ENCODE measurements around the gene SCP2.

SCP2 gene, protein sequence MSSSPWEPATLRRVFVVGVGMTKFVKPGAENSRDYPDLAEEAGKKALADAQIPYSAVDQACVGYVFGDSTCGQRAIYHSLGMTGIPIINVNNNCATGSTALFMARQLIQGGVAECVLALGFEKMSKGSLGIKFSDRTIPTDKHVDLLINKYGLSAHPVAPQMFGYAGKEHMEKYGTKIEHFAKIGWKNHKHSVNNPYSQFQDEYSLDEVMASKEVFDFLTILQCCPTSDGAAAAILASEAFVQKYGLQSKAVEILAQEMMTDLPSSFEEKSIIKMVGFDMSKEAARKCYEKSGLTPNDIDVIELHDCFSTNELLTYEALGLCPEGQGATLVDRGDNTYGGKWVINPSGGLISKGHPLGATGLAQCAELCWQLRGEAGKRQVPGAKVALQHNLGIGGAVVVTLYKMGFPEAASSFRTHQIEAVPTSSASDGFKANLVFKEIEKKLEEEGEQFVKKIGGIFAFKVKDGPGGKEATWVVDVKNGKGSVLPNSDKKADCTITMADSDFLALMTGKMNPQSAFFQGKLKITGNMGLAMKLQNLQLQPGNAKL

DNA sequence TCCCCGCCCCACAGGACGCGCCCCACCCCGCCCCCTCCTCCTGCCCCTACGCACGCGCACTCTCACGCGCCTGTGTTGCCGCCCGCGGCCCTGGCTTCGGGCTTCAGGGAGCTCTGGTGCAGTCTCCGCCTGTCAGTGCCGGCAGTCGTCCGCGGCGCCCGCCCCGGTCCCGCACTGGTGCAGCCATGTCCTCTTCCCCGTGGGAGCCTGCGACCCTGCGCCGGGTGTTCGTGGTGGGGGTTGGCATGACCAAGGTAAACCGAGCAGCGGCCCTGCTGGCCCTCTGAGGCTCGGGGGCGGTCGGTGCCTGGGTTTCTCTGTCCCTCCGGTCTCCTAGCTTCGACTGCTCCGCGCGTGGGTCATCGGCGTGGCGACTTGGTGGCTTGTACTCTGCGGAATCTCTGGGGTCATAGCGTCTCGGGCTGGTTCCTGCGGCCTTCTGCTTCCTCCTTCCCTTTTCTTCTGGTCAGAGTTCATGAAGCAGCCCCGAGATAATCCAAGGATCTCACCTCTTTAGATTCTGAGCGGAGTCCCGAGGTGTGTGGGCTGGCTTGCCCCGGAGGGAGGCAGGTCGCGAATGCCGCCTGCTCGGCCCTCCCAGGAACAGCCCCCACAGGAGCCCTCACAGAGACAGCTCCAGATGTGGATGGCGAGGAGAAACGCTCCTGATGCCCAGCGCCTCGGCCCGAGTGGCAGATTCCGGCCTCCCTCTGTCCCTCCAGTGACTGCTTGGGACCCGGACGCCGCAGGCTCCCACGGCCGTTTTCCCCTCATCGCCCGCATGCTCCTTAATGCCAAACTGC lies at the start of gene SCP2:
SCP2 (plus strand) TSS at position 65 of the 803 bp plus-strand sequence; CDS start at position 186, 121 bp downstream.
- DNase-seq: peak; percentile 84

DNA sequence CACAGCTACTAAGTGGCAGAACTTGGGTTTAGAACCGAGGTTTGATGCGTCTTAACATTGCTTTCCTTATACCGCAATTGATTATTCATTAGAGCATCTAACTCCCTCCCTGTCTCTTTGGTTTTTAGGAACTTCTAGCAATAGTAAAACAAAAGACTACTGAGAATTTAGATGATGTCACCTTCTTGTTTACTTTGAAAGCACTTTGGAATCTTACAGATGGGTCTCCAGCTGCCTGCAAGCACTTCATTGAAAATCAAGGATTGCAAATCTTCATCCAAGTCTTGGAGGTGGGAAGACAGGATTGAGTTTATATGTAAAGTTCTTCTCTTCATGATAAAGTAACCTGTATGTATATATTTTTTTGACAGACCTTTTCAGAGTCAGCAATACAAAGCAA lies 49.5 kb upstream of the SCP2 start:
- DNase-seq: no peak

DNA sequence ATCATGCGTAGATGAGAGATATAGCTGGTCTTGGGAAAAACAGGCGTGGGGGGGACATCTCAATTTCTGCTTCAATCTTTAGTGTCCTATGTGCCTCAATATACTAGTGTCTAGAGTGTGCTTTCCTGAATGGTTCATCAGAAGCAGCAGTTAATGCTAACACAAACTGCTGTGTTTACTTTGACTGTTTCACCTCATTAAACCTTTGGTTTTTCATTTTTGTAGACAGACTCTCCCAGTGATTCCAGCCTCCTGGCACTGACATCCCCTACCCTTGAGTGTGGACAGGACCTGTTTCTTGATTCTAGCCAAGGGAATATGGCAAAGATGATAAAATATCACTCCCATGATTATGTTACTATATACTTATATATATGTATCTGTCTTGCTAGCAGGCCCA lies 46.9 kb upstream of the SCP2 start:
- DNase-seq: no peak

DNA sequence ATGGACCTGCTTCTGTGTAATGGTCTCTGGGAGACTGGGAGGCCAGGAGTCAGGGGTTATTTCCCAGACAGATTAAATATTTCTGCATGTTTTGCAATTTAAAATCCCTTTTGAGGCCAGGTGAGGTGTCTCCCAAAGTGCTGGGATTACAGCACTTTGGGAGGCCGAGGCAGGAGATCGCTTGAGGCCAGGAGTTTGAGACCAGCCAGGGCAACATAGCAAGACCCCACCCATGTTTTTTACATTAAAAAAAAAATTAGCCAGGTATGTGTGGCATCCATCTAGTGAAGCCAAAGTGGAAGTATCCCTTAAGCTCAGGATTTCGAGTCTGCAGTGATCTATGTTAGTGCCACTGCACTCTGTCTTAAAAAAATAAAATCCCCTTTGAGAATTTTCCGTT lies 39.6 kb upstream of the SCP2 start:
- DNase-seq: no peak

DNA sequence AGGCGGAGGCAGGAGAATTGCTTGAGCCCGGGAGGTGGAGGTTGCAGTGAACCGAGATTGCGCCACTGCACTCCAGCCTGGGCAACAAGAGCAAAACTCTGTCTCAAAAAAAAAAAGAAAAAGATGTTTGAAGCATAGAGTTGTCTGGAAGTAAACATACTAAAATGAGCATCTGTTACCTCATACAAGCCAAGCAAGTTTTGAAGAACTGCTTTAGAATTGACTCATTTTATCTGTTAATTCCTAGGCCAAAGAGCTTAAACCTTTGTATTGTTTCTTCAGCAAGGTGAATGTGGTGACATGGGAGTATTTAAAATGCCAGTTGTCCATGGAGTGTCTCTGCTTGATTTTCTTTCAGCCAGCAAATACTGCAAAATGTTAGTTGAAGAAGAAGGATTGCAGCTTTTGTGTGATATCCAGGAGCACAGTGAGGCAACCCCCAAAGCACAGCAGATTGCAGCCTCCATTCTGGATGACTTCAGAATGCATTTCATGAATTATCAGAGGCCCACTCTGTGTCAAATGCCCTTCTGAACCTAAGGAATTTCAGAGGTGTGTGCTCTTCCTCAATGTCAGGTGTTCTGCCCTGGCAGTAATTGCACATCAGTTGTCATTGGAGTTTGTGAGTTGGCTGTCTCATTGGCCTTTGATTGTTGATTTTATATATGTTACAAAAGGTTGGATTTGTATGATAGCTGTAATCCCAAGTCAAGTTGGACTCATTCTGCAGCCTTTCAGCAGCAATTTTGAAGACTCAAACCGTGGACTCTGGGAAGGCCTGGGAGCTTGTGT lies 34.5 kb upstream of the SCP2 start:
- no peak for DNase-seq

DNA sequence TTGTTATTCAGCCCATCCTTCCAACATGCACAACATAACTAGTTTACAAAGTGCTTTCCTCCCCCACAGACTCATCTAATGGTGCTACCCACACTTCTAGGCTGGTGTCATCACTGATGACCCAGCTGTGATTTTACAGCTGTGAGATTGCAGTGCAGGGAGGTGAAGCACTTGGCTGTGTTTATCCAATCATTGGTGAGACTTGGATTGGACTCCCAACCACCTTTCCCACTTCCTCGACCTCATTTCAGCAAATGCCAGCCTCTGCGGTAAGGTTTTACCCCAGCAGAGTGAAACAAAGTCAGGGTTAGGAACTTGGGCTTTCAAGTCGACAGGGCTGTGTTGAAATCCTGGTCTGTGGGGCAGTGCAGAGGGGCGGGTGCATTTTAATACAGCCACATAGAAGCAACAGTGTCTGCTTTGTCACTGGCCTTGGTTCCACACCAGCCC lies 27.6 kb upstream of the SCP2 start:
- DNase-seq: no peak

DNA sequence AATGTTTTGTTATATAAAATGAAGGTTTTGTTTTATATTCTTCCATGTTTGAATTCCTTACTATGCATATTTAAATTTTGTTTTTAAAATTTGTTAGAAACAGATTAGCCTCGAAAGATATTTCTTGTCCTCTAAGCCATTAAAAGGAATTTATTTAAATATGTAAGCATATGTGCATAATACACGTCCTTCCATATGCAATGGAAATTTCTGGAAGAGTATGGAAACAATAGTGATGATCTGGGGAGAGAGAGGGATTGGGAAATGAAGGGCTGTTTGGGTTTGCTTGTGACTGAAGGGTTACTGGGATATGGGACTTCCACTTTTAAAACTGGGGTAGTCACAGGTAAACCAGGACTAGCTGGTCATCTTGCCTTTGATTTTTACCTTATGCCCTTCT lies 26.7 kb upstream of the SCP2 start:
- no peak for DNase-seq

DNA sequence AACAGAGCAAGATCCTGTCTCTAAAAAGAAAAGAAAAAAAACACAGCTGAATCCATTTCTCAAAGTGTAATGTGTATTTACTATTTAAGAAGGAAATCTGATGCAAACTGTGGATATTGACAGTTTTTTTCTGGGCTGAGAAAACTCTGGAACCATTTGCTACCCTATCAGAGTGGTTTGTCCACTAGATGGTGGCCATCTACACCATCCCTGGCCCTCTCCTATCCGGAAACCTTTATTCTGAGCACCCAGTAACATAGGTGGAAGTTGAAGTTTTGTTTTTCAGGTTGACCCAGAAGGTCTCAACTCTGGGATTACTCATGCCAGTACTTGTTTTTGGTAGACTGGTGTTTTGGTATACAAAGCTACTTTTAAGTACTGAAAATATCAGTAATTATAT lies 25.7 kb upstream of the SCP2 start:
- no peak for DNase-seq

DNA sequence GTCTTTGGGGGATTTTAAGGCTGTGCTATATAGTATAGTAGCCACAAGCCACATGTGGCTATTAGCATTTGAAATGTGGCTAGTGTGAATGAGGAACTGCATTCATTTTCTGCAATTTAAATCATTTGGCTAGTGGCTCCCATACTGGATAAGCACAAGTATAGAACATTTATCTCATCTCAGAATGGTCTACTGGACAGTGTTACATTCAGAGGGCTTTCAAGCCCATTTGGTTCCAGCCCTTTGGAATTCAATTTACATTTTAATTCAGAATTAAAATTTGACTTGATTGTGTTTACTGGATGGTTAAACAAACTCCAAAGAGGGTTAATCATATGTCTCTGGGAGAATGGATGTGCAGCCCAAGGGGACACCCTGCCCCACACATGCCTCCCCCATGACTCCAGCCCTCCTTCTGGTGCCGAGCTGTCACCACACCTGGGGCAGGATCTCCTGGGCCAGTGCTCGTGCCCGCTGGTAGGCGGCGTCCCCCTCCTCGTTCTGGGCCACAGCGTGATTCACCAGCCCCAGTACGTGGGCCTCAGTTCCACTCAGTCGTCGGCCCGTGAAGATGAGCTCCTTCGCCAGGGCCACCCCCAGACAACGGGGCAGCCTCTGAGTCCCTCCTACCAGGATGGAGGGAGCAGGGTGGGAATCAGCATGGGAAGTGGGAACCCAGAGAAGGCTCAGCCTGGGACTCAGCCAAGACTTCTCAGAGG lies 22.7 kb upstream of the SCP2 start:
- DNase-seq: no peak

DNA sequence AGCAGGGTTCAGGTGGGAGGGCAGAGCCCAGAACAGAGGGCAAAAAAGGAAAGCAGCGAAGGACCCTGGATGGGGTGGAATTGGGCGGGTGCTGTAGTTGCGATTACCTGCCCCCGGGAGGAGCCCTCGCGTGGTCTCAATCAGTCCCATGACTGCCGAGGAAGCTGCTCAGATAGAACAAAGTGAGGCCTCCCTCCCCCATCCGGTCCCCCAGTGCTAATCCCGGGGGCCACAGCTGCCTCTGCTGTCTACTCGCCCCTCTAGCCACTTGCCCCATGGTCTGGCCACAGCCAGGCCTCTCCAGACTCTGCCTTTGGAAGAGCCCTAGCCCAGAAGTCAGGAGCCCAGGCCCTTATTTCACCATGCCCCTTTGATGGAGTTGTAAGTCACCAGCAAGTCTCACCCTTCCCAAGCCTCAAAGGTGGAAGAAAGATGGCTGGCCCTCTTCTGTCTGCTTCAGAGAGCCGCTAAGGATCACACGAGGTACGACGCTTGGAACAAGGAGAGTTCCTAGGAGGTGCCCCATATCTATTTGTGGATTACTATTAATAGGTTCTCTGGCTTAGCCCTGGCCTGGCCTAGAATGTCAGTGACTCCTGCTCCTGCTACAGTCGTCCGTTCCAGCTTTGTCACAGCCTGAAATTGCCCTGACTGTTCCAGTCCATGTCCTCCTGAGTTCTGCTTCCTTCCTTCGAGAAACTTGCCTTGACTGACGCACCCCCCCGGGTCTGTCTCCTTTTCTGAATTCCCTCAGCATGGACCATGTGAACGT lies 22.0 kb upstream of the SCP2 start:
- DNase-seq: peak; percentile 86

DNA sequence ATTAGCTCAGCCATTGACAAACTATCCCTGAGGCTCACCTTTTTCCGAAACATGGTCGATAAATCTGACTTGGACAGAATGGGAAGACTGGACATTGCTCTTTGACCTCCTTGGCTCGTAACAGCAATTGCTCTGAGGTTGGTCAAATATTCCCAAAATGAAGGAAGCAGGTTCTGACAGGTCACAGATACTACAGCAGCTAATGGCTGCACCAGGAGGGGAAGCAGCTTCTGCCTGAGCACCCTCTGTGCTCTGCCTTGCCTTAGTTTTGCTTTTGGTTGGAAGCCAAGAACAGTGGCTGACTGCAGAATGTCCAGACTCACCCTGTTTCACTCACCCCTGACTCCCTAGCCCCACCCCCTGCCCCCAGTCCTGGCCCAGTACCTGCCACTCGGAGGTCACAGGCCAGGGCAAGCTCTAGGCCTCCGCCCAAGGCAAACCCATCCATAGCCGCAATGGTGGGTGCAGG lies 20.9 kb upstream of the SCP2 start:
- no peak for DNase-seq

DNA sequence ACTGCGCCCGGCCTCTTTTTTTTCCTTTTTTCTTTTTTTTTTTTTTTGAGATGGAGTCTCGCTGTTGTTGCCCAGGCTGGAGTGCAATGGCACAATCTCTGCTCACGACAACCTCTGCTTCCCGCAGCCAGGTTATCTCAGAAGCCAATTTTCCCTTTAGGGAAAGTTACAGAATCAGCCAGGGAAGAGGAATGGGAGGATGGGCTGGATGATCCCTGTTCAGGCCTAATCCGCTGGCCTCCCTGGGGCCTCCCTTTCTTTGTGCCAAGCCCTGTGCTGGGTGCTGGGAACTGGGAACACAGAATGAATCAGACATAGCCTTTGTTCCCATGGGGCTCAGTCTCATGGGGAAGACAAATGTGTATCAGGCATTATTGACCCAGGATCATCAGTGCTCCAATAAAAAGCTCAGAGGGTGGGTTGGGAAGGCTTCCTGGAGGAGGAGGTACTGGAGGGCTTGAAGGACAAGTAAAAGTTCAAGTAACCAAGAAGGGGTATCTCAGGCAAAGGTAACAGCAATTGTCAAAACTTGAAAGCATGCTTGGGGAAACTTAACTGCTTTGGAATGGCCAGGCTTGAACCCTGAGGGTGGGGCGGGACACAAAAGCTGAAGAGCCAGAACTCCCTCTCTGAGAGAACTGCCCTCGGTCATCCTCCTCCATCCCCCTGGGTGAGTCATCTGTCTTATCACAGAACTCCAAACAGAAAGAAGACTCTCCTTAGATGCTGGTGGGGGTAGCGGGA lies 19.8 kb upstream of the SCP2 start:
- no peak for DNase-seq

DNA sequence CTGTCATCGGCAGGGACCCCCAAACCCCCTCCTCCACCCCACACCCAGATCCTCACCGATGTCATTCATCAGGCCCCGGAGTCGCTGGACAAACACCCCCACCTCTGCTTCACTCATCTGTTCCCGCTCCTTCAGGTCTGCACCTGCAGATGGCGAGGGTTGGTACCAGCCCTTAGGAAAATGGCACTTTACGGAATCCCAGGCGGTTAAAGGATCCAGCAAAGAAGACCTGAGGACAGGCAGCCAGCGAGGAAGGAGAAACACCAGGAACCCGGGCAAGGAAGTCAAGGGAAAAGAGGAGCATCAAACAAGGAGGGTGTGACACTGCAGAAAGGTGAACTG lies 19.3 kb upstream of the SCP2 start:
- DNase-seq: no peak

DNA sequence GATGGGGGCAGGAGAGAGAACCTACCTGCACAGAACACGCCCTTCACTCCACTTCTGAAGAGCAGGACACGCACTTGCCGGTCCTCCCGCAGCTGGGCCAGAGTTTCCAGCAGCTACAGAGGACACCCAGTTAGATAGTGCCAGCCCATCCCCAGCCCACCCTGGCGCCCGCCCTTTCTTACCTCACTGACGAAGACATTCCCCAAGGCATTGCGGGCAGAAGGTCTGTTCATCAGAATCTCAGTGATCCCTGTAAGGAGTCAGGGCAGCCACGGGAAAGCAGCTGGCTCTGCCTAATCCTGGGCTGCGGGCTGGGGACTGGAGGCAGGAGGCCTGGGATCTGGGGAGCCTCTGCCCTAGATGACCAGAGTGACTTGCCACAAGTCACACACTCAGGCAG lies 15.5 kb upstream of the SCP2 start:
- peak; percentile 85 for DNase-seq

DNA sequence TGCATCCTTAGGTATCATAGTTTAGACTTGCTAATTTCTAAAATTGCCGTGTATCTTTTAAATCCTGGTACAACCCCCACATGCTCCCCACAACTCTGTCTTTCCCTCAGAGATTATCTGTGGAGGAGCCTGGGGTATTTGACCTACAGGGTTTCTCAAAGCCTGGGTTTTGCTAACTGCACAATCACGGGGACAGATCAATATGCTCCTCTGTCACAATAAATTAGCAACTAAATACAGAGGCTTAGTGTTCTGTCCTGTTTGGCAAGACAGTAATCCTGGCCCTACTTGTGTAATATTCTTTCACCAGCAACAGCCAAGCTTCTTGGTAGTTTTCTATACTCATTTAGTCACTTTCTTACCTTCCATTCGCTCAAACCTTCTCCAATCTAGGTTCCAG lies 14.1 kb upstream of the SCP2 start:
- DNase-seq: peak; percentile 30

DNA sequence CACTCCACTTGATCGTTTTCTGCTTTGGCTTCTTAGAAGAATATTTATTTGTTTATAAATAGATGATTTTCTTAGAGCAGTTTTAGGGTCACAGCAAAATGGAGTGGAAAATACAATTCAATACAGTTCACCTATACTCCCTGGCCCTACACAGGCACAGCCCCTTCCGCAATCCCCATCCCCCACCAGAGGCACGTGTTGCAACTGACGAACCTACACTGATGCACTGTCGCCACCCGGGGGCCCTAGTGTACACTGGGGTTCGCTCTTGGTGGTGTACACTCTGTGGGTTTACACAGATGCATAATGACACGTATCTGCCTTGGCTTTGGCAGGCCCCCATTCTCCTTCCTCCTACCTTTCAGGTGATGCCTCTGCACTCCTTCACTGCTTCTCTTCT lies 13.5 kb upstream of the SCP2 start:
- peak; percentile 67 for DNase-seq

DNA sequence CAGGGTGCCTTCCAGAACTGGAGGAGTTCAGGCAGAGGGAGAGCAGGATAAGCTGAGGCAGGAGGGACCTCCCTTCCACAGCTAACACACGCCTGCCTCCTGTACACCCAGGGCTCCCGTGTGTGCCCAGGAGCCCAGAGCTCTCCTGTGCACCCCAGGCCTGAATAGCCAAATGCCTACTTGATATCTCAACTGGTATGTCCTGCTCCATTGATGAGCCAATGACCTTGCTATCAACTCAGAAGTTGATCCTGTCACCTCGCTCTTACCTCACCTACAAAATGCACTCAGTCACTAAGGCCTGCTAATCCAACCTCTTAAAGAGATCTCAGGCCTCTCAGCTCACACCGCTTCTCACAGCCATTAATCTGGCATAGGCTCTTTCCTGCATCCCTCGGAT lies 12.6 kb upstream of the SCP2 start:
- peak; percentile 90 for DNase-seq

DNA sequence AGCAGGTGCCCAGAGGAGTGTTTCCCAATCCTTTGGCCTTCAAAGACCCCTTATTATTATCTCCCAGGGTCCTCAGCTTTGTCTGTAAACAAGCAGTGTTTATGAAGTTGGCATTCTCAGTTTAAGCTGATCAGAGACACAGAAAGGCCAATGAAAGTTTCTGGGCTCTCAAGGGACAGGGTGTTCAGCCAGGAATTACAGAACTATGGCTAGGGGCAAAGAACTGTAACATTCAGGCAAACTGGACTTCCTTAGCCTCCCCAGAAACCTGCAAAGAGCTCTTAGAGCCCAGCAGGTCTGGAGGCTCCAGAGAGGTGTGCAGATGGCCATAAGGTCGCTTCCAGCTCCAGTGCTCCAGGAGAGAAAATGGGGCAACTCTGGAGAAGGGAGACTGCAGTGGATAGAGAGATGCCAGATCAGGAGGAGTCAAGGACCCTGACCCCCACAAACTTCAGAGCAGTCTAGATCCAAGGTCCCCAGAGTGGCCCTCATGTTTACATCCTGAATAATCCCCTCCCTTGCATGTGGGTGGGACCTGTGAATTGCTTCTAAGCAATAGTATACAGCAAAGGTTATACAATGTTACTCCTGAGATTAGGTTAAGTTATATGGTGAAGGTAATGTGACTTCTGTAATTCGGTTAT lies 11.7 kb upstream of the SCP2 start:
- no peak for DNase-seq

DNA sequence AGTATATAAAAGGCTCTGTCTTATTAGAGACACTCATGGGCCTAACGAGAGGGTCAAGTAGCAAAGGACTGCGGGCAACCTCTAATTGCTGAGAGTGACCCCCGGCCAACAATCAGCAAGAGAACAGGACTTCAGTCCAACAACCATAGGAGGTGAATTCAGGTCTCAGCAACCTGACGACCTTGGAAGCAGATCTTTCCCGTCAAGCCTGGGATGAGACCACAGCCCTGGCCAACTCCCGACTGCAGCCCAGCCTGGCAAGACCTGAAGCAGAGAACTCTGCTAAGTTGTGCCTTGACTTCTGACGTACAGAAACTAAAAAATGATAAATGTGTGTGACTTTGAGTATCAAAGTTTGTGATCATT lies 11.2 kb upstream of the SCP2 start:
- DNase-seq: no peak

DNA sequence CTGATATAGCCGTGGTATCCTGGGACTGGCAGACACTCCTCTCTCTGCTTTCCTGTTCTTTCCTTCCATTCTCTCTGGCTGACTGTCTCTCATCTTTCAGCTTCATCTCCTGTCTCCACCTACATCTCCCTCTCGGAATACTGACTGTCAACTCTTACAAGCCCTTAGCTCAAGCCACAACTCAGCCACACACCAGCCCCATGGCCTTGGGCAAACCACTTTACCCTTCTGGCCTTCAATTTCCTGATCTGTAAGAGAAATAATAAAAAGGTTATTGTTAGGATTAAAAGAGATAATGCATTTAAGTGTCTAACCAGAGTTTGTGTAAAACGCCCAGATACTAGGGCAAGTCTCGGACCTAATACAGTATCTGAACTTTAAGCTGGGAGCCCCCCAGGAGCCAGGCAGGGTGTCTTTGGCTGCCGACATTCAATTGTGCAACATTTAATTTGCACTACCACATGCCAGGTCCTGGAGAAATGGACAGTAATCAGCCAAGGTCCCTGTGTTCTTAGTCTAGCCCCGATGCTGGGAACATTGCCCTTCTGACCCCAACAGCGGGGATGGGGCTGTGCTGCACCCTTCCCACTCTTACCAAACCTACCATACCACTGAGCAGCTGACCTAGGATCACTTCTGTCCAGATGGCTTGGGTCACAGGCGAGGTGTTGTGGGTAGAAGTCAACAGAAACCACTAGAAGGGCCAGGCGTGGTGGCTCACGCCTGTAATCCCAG lies 10.7 kb upstream of the SCP2 start:
- no peak for DNase-seq

Data from NCI-H82 (cell line).